Dendritic cell treated with granulocyte-macrophage colony-stimulating factor and Interleukin-4, amounts not matched to agents 40 ng/mL and 50 ng/mL, for 4 days (primary cell): ENCODE data around the gene ZDHHC14.
"Not testable (repeated sequence)": the region's sequence is repeated elsewhere in the genome, so short reads cannot be mapped to it uniquely, and the experiment has no call there.

Experiments used
- H3K27ac Mint-ChIP-seq: one replicate; pipeline ENCODE4 v1.8.0; 2022; ENCODE audit warnings: mild to moderate bottlenecking, mixed read lengths
- H3K27me3 Mint-ChIP-seq: one replicate; pipeline ENCODE4 v1.8.0; 2022; ENCODE audit warnings: mild to moderate bottlenecking, mixed read lengths
- H3K36me3 Mint-ChIP-seq: one replicate; pipeline ENCODE4 v1.8.0; 2022; ENCODE audit warnings: low read depth, mixed read lengths
- H3K4me1 Mint-ChIP-seq: one replicate; pipeline ENCODE4 v1.8.0; 2022; ENCODE audit warnings: low read depth, mixed read lengths
- H3K4me3 Mint-ChIP-seq: one replicate; pipeline ENCODE4 v1.8.0; 2022; ENCODE audit warnings: mild to moderate bottlenecking, moderate library complexity, mixed read lengths
- H3K9me3 Mint-ChIP-seq: one replicate; pipeline ENCODE4 v1.8.0; 2022; ENCODE audit warnings: mixed read lengths
- intact Hi-C: fragments of 100-400 bp; cut with micrococcal nuclease; formaldehyde crosslinking; loops from one replicate; pipeline ENCODE4 v1.15.0; 2022

Gene ZDHHC14

GRCh38 chr6:157368359-157369049 is 12.5 kb upstream of the ZDHHC14 start:
- H3K4me3 Mint-ChIP-seq: no peak overlapping the region
- peaks cover 9% of the 10 kb centered on the region for H3K4me1 Mint-ChIP-seq
- no peaks in the 10 kb centered on the region for H3K9me3 Mint-ChIP-seq
- H3K27ac Mint-ChIP-seq: no peak overlapping the region
- H3K27me3 Mint-ChIP-seq: peaks cover 24% of the 10 kb centered on the region
- intact Hi-C loops: no loop called here
- no peaks in the 10 kb centered on the region for H3K36me3 Mint-ChIP-seq

- H3K4me1 Mint-ChIP-seq: peaks cover 9% of the 10 kb centered on the region
- H3K4me3 Mint-ChIP-seq: no peak overlapping the region
- intact Hi-C loops: no loop called here
- no peaks in the 10 kb centered on the region for H3K36me3 Mint-ChIP-seq
- H3K27ac Mint-ChIP-seq: no peak overlapping the region
- no peaks in the 10 kb centered on the region for H3K9me3 Mint-ChIP-seq
- H3K27me3 Mint-ChIP-seq: peaks cover 29% of the 10 kb centered on the region
These were observed 10.2 kb upstream of the ZDHHC14 start for GRCh38 chr6:157370755-157371154.

- H3K27ac Mint-ChIP-seq: no peak overlapping the region
- no peaks in the 10 kb centered on the region for H3K9me3 Mint-ChIP-seq
- H3K36me3 Mint-ChIP-seq: no peaks in the 10 kb centered on the region
- peaks cover 24% of the 10 kb centered on the region for H3K27me3 Mint-ChIP-seq
- intact Hi-C loops: no loop called here
- peaks cover 9% of the 10 kb centered on the region for H3K4me1 Mint-ChIP-seq
- no peak overlapping the region for H3K4me3 Mint-ChIP-seq
These were observed 8.3 kb upstream of the ZDHHC14 start for GRCh38 chr6:157372501-157373280.

- Mint-ChIP-seq H3K27me3 (peaks cover 21% of the 10 kb centered on the region), H3K9me3 (no peaks in the 10 kb centered on the region), H3K36me3 (peaks cover under 1% of the 10 kb centered on the region), H3K4me3 (no peak overlapping the region), H3K4me1 (peaks cover 8% of the 10 kb centered on the region), H3K27ac (no peak overlapping the region)
- intact Hi-C loops: no loop called here
These were observed 6.0 kb upstream of the ZDHHC14 start for GRCh38 chr6:157374889-157375443.

GRCh38 chr6:157376241-157376640 is 4.7 kb upstream of the ZDHHC14 start:
- Mint-ChIP-seq H3K9me3 (no peaks in the 10 kb centered on the region), H3K4me3 (no peak overlapping the region), H3K27me3 (peaks cover 12% of the 10 kb centered on the region), H3K4me1 (peaks cover 7% of the 10 kb centered on the region), H3K27ac (no peak overlapping the region), H3K36me3 (peaks cover 6% of the 10 kb centered on the region)
- intact Hi-C loops: no loop called here

GRCh38 chr6:157376706-157377230 is 4.2 kb upstream of the ZDHHC14 start:
- H3K9me3 Mint-ChIP-seq: no peaks in the 10 kb centered on the region
- H3K36me3 Mint-ChIP-seq: peaks cover 6% of the 10 kb centered on the region
- H3K27me3 Mint-ChIP-seq: peaks cover 12% of the 10 kb centered on the region
- H3K4me1 Mint-ChIP-seq: peaks cover 7% of the 10 kb centered on the region
- H3K27ac Mint-ChIP-seq: no peak overlapping the region
- intact Hi-C loops: no loop called here
- H3K4me3 Mint-ChIP-seq: no peak overlapping the region

GRCh38 chr6:157379656-157380457 is 1.1 kb upstream of the ZDHHC14 start:
- peaks cover 6% of the 10 kb centered on the region for H3K36me3 Mint-ChIP-seq
- peak overlapping the region; percentile 83 for H3K27ac Mint-ChIP-seq
- H3K9me3 Mint-ChIP-seq: no peaks in the 10 kb centered on the region
- intact Hi-C loops: loop anchor here (2.0 to 10.0 kb wide), 2 partner anchors 57 to 285 kb away; partner anchors contain the start of gene TMEM242
- H3K27me3 Mint-ChIP-seq: peaks cover 16% of the 10 kb centered on the region
- H3K4me1 Mint-ChIP-seq: peaks cover 25% of the 10 kb centered on the region
- H3K4me3 Mint-ChIP-seq: peak overlapping the region; percentile 84

- intact Hi-C loops: loop anchor here (2.0 to 10.0 kb wide), 2 partner anchors 58 to 284 kb away; partner anchors contain the start of gene TMEM242
- no peaks in the 10 kb centered on the region for H3K9me3 Mint-ChIP-seq
- peak overlapping the region; percentile 83 for H3K27ac Mint-ChIP-seq
- H3K27me3 Mint-ChIP-seq: peaks cover 11% of the 10 kb centered on the region
- H3K36me3 Mint-ChIP-seq: peaks cover 6% of the 10 kb centered on the region
- H3K4me1 Mint-ChIP-seq: peaks cover 25% of the 10 kb centered on the region
- H3K4me3 Mint-ChIP-seq: peak overlapping the region; percentile 84
These were observed 572 bp upstream of the ZDHHC14 start for GRCh38 chr6:157380458-157380778.

GRCh38 chr6:157381631-157382621 is 936 bp downstream of the ZDHHC14 start:
- no peaks in the 10 kb centered on the region for H3K9me3 Mint-ChIP-seq
- peak overlapping the region; percentile 81 for H3K4me3 Mint-ChIP-seq
- peaks cover 6% of the 10 kb centered on the region for H3K36me3 Mint-ChIP-seq
- intact Hi-C loops: loop anchor here (2.0 to 10.0 kb wide), 2 partner anchors 59 to 283 kb away; partner anchors contain the start of gene TMEM242
- H3K4me1 Mint-ChIP-seq: peaks cover 25% of the 10 kb centered on the region
- H3K27ac Mint-ChIP-seq: peak overlapping the region; percentile 79
- peaks cover 10% of the 10 kb centered on the region for H3K27me3 Mint-ChIP-seq

- H3K27me3 Mint-ChIP-seq: peaks cover 10% of the 10 kb centered on the region
- H3K27ac Mint-ChIP-seq: peak overlapping the region; percentile 79
- peak overlapping the region; percentile 81 for H3K4me3 Mint-ChIP-seq
- H3K9me3 Mint-ChIP-seq: no peaks in the 10 kb centered on the region
- intact Hi-C loops: loop anchor here (10.0 kb wide), 1 partner anchor 282 kb away; no protein-coding TSS in a partner anchor
- H3K4me1 Mint-ChIP-seq: peaks cover 25% of the 10 kb centered on the region
- peaks cover 6% of the 10 kb centered on the region for H3K36me3 Mint-ChIP-seq
These were observed 1.8 kb downstream of the ZDHHC14 start for GRCh38 chr6:157382821-157383220.

- Mint-ChIP-seq H3K27ac (no peak overlapping the region), H3K4me1 (peaks cover 25% of the 10 kb centered on the region)
These were observed 2.5 kb downstream of the ZDHHC14 start for GRCh38 chr6:157383471-157383870.

GRCh38 chr6:157384962-157385361 is 4.0 kb downstream of the ZDHHC14 start:
- not testable (repeated sequence) for H3K27ac Mint-ChIP-seq, H3K36me3 Mint-ChIP-seq, H3K4me3 Mint-ChIP-seq, H3K9me3 Mint-ChIP-seq
- intact Hi-C loops: loop anchor here (10.0 kb wide), 1 partner anchor 280 kb away; no protein-coding TSS in a partner anchor
- Mint-ChIP-seq H3K4me1 (peaks cover 19% of the 10 kb centered on the region), H3K27me3 (peaks cover 10% of the 10 kb centered on the region)

More at GRCh38 chr6:157383471-157383870, 2.5 kb downstream of the ZDHHC14 start:
- intact Hi-C loops: loop anchor here (10.0 kb wide), 1 partner anchor 281 kb away; no protein-coding TSS in a partner anchor
- Mint-ChIP-seq H3K36me3 (peaks cover 6% of the 10 kb centered on the region), H3K4me3 (no peak overlapping the region), H3K9me3 (no peaks in the 10 kb centered on the region), H3K27me3 (peaks cover 10% of the 10 kb centered on the region)
